Liver (tissue), 9 donors: ENCODE data around the gene LGR4. TPM values are rescaled to one million over a fixed set of nuclear protein-coding genes. Genes with fewer than 3 reads are reported as not detected.

Experiments used
- DNase-seq: peaks from one replicate; pipeline ENCODE4 v3.0.0-alpha.2; 2017; ENCODE audit warnings: low spot score
- H3K27ac ChIP-seq, 2 donors: one replicate each; pipeline ENCODE4 v1.7.0; 2013; ENCODE audit warnings: inconsistent platforms in 2 of 2, low read length in 2 of 2, control low read depth in 1 of 2, low read depth in 1 of 2, mild to moderate bottlenecking in 1 of 2
- H3K27me3 ChIP-seq, 4 donors: one replicate each; pipeline versions ENCODE4 v1.6.1 to v1.7.0; 2013; ENCODE audit warnings: low read length in 3 of 4, inconsistent platforms in 1 of 4, mild to moderate bottlenecking in 1 of 4, moderate library complexity in 1 of 4; ENCODE audit not compliant: control insufficient read depth in 4 of 4, insufficient read depth in 4 of 4
- H3K36me3 ChIP-seq, 4 donors: one replicate each; pipeline versions ENCODE4 v1.6.1 to v1.7.0; 2013; ENCODE audit warnings: low read length in 3 of 4, mild to moderate bottlenecking in 3 of 4, low read depth in 1 of 4, moderate library complexity in 1 of 4; ENCODE audit not compliant: control insufficient read depth in 4 of 4, insufficient read depth in 3 of 4
- H3K4me1 ChIP-seq, 4 donors: one replicate each; pipeline versions ENCODE4 v1.6.1 to v1.7.0; 2013; ENCODE audit warnings: low read length in 3 of 4, mild to moderate bottlenecking in 3 of 4, moderate library complexity in 1 of 4; ENCODE audit not compliant: control insufficient read depth in 4 of 4, insufficient read depth in 4 of 4
- H3K4me3 ChIP-seq, 3 donors: one replicate each; pipeline versions ENCODE4 v1.6.1 to v1.7.0; 2013; ENCODE audit warnings: low read length in 3 of 3, control low read depth in 1 of 3, low read depth in 1 of 3, mild to moderate bottlenecking in 1 of 3
- H3K9ac ChIP-seq, 2 donors: one replicate each; pipeline ENCODE4 v1.7.0; 2013; ENCODE audit warnings: low read length in 2 of 2, mild to moderate bottlenecking in 2 of 2, moderate library complexity in 2 of 2, control low read depth in 1 of 2, low read depth in 1 of 2
- H3K9me3 ChIP-seq, 4 donors: one replicate each; pipeline versions ENCODE4 v1.6.1 to v1.7.0; 2013; ENCODE audit warnings: low read length in 3 of 4; ENCODE audit not compliant: control insufficient read depth in 4 of 4
- ATF3 ChIP-seq: IDR thresholded peaks from 2 replicates; pipeline ENCODE4 v1.6.1; 2016; ENCODE audit warnings: antibody characterized with exemption
- CTCF ChIP-seq: fragments of 150-350 bp; IDR thresholded peaks from 2 replicates; pipeline ENCODE4 v1.5.1; 2017; ENCODE audit warnings: improper control_type of control experiment, low read depth, low read length; ENCODE audit not compliant: missing input control
- EGR1 ChIP-seq, 2 donors: IDR thresholded peaks; 2 replicates each; pipeline ENCODE4 v1.6.1; 2016 to 2018; ENCODE audit warnings: antibody characterized with exemption in 2 of 2, low read depth in 2 of 2
- FOXA1 ChIP-seq: IDR thresholded peaks from 2 replicates; pipeline ENCODE4 v1.6.1; 2016; ENCODE audit warnings: antibody characterized with exemption
- FOXA2 ChIP-seq: IDR thresholded peaks from 2 replicates; pipeline ENCODE4 v1.6.1; 2016; ENCODE audit warnings: antibody characterized with exemption
- GABPA ChIP-seq, 2 donors: IDR thresholded peaks in 1 of 2; conservative IDR thresholded peaks in 1 of 2; 2 replicates each; pipeline ENCODE4 v1.6.1; 2016; ENCODE audit warnings: antibody characterized with exemption in 2 of 2, mild to moderate bottlenecking in 1 of 2, moderate library complexity in 1 of 2
- HNF4A ChIP-seq, 2 donors: conservative IDR thresholded peaks; 2 replicates each; pipeline ENCODE4 v1.6.1; 2016; ENCODE audit warnings: antibody characterized with exemption in 2 of 2, mild to moderate bottlenecking in 2 of 2
- HNF4G ChIP-seq: IDR thresholded peaks from 2 replicates; pipeline ENCODE4 v1.6.1; 2016; ENCODE audit warnings: antibody characterized with exemption
- JUND ChIP-seq, 2 donors: IDR thresholded peaks; 2 replicates each; pipeline ENCODE4 v1.6.1; 2016; ENCODE audit warnings: antibody characterized with exemption in 2 of 2
- MAX ChIP-seq: IDR thresholded peaks from 2 replicates; pipeline ENCODE4 v1.6.1; 2016; ENCODE audit warnings: antibody characterized with exemption
- NR2F2 ChIP-seq: IDR thresholded peaks from 2 replicates; pipeline ENCODE4 v1.6.1; 2016; ENCODE audit warnings: antibody characterized with exemption
- RAD21 ChIP-seq, 2 donors: IDR thresholded peaks; 2 replicates each; pipeline ENCODE4 v1.6.1; 2016; ENCODE audit warnings: antibody characterized with exemption in 2 of 2, mild to moderate bottlenecking in 2 of 2
- REST ChIP-seq: IDR thresholded peaks from 2 replicates; pipeline ENCODE4 v1.6.1; 2016; ENCODE audit warnings: antibody characterized with exemption, mild to moderate bottlenecking
- RXRA ChIP-seq, 2 donors: IDR thresholded peaks; 2 replicates each; pipeline ENCODE4 v1.6.1; 2017 to 2018; ENCODE audit warnings: antibody characterized with exemption in 2 of 2, mild to moderate bottlenecking in 1 of 2
- SP1 ChIP-seq: IDR thresholded peaks from 2 replicates; pipeline ENCODE4 v1.6.1; 2018; ENCODE audit warnings: antibody characterized with exemption, mild to moderate bottlenecking
- TAF1 ChIP-seq: conservative IDR thresholded peaks from 2 replicates; pipeline ENCODE4 v1.6.1; 2016; ENCODE audit warnings: antibody characterized with exemption, mild to moderate bottlenecking
- YY1 ChIP-seq: IDR thresholded peaks from 2 replicates; pipeline ENCODE4 v1.6.1; 2016; ENCODE audit warnings: antibody characterized with exemption, mild to moderate bottlenecking
- ZBTB33 ChIP-seq: IDR thresholded peaks from 2 replicates; pipeline ENCODE4 v1.6.1; 2016; ENCODE audit warnings: antibody characterized with exemption
- WGBS: extraction: QIAGEN DNeasy Blood & Tissue Kit; methylation state at CpG from one replicate; pipeline ENCODE4 v1.1.7; 2013; 5-methylcytosine and 5-hydroxymethylcytosine counted together
- polyA plus RNA-seq, 2 donors: library from polyadenylated mRNA; stranded (reverse) in 1 of 2; unstranded in 1 of 2; fragments of 200-250 nt in 1 of 2; fragments of >200 nt in 1 of 2; fragmentation: Nextera tagmentation in 1 of 2; extraction: Ambion mirVana in 1 of 2; gene quantifications; one replicate each; pipeline versions ENCODE4 v1.2.1 to v1.2.3, GENCODE V29; 2013 to 2015
- total RNA-seq, 2 donors: library from RNA; depleted of rRNA; stranded (reverse); fragments of >200 nt; gene quantifications; one replicate each; pipeline ENCODE4 v1.2.3, GENCODE V29; 2014
- donor health status: healthy.
- donor health status: healthy.
- donor health status: healthy.
- donor health status: healthy.
- donor health status: healthy.

Gene LGR4
- total and polyA plus RNA-seq, 4 donors = 13.7 to 95.3 (median 42.5) TPM

GRCh38 chr11:27467181-27467913, 5.2 kb downstream of the LGR4 start (continued):
- no peak for TF ChIP-seq REST

GRCh38 chr11:27466363-27466762, 6.2 kb downstream of the LGR4 start:
- WGBS = 35% methylated on average over 1 of the region's 1 CpG
- Histone ChIP-seq H3K4me1 (peaks cover 1 to 56% (median 35%) of the 10 kb centered on the region in 4 donors), H3K9ac (no peak overlapping the region), H3K9me3 (no peaks in the 10 kb centered on the region), H3K36me3 (no peaks in the 10 kb centered on the region), H3K27me3 (no peaks in the 10 kb centered on the region), H3K27ac (peak overlapping the region in 1 of 2 donors; percentile 8), H3K4me3 (no peak overlapping the region)
- no peak for TF ChIP-seq YY1
- no peak for TF ChIP-seq HNF4G
- no peak for TF ChIP-seq ZBTB33
- TF ChIP-seq TAF1 = no peak
- no peak for TF ChIP-seq SP1
- no peak for TF ChIP-seq ATF3
- TF ChIP-seq FOXA2 = no peak
- TF ChIP-seq REST = no peak
- TF ChIP-seq FOXA1 = no peak
- no peak for TF ChIP-seq CTCF
- TF ChIP-seq NR2F2 = no peak
- no peak for TF ChIP-seq JUND (IDR thresholded peaks at IDR 0.05)
- TF ChIP-seq HNF4A (conservative IDR thresholded peaks at IDR 0.05) = no peak
- TF ChIP-seq GABPA (IDR thresholded peaks at IDR 0.05 in 1 of 2, conservative IDR thresholded peaks at IDR 0.05 in 1 of 2) = no peak
- no peak for TF ChIP-seq RAD21 (IDR thresholded peaks at IDR 0.05)
- TF ChIP-seq RXRA (IDR thresholded peaks at IDR 0.05) = no peak
- TF ChIP-seq MAX = no peak
- TF ChIP-seq EGR1 (IDR thresholded peaks at IDR 0.05; ENCODE audit: low read depth in 2 of 2) = no peak
- no peak for DNase-seq
